HUDEP-2 (cell line): ENCODE results near the gene MYEOV.

Source experiments
- DNase-seq, 76 experiments: peaks; one replicate each; lab custom pipeline; 2025; ENCODE audit not compliant: unreplicated experiment in 76 of 76; lab: John Stamatoyannopoulos, UW

The MYEOV gene

GRCh38 chr11:69314555-69314954, 20.6 kb downstream of the MYEOV start:
- DNase-seq, result no peak

GRCh38 chr11:69316956-69317355, 23.0 kb downstream of the MYEOV start:
- DNase-seq, result no peak

- no peak for DNase-seq
Measured at GRCh38 chr11:69317401-69318092, 23.6 kb downstream of the MYEOV start.

GRCh38 chr11:69318093-69318420, 24.1 kb downstream of the MYEOV start:
- no peak for DNase-seq

- DNase-seq, result no peak
Measured at GRCh38 chr11:69319255-69320106, 25.5 kb downstream of the MYEOV start.

GRCh38 chr11:69320326-69320725, 26.4 kb downstream of the MYEOV start:
- no peak for DNase-seq

- DNase-seq, result no peak
Measured at GRCh38 chr11:69320756-69321741, 27.1 kb downstream of the MYEOV start.

- no peak for DNase-seq
Measured at GRCh38 chr11:69321877-69322361, 28.0 kb downstream of the MYEOV start.

GRCh38 chr11:69325446-69325845, 31.5 kb downstream of the MYEOV start:
- DNase-seq, result no peak

GRCh38 chr11:69326622-69327219, 32.8 kb downstream of the MYEOV start:
- DNase-seq, result no peak

- no peak for DNase-seq
Measured at GRCh38 chr11:69327741-69328191, 33.8 kb downstream of the MYEOV start.

- DNase-seq, result no peak
Measured at GRCh38 chr11:69328231-69328630, 34.3 kb downstream of the MYEOV start.

- no peak for DNase-seq
Measured at GRCh38 chr11:69329581-69329980, 35.6 kb downstream of the MYEOV start.

- no peak for DNase-seq
Measured at GRCh38 chr11:69330330-69330729, 36.4 kb downstream of the MYEOV start.

GRCh38 chr11:69333149-69333710, 39.3 kb downstream of the MYEOV start:
- no peak for DNase-seq

- no peak for DNase-seq
Measured at GRCh38 chr11:69333879-69334278, 39.9 kb downstream of the MYEOV start.

- no peak for DNase-seq
Measured at GRCh38 chr11:69335007-69335780, 41.2 kb downstream of the MYEOV start.

GRCh38 chr11:69335781-69336405, 41.9 kb downstream of the MYEOV start:
- no peak for DNase-seq

- no peak for DNase-seq
Measured at GRCh38 chr11:69337211-69337721, 43.3 kb downstream of the MYEOV start.
